Gastroesophageal sphincter (tissue), 3 donors: ENCODE results near the gene DCAF7.

Experiments
- CTCF ChIP-seq, 4 experiments: fragments of 200-600 bp in 2 of 4; fragments of 450-650 bp in 2 of 4; sonication (generic) in 1 of 4; IDR thresholded peaks; one replicate each; pipeline ENCODE4 v1.5.1; 2017 to 2019; ENCODE audit warnings: antibody characterized with exemption in 4 of 4, mild to moderate bottlenecking in 2 of 4, moderate library complexity in 2 of 4
- POLR2AphosphoS5 ChIP-seq: sonication (generic); formaldehyde crosslinking; IDR thresholded peaks from one replicate; pipeline ENCODE4 v1.6.1; 2017; ENCODE audit warnings: antibody characterized with exemption

- no peak for TF ChIP-seq CTCF (IDR thresholded peaks at IDR 0.05)
- TF ChIP-seq POLR2AphosphoS5 = no peak
These were observed 8.2 kb downstream of the DCAF7 start for GRCh38 chr17:63558441-63558840.
